GM21717 (cell line): ENCODE measurements around the gene VPS11.
"Not testable (repeated sequence)": the region's sequence is repeated elsewhere in the genome, so short reads cannot be mapped to it uniquely, and the experiment has no call there.

Source experiments
- ATAC-seq: cut with Tn5 transposase; IDR thresholded peaks from one replicate; pipeline ENCODE4 v1.9.1; 2021; ENCODE audit warnings: mild to moderate bottlenecking, moderate library complexity; ENCODE audit not compliant: unreplicated experiment

Gene VPS11

GRCh38 chr11:119034813-119035212, 32.8 kb upstream of the VPS11 start:
- ATAC-seq: no peak

- ATAC-seq: no peak
These were observed 28.7 kb upstream of the VPS11 start for GRCh38 chr11:119038884-119039283.

- not testable (repeated sequence) for ATAC-seq
These were observed 28.1 kb upstream of the VPS11 start for GRCh38 chr11:119039471-119039870.

DNA sequence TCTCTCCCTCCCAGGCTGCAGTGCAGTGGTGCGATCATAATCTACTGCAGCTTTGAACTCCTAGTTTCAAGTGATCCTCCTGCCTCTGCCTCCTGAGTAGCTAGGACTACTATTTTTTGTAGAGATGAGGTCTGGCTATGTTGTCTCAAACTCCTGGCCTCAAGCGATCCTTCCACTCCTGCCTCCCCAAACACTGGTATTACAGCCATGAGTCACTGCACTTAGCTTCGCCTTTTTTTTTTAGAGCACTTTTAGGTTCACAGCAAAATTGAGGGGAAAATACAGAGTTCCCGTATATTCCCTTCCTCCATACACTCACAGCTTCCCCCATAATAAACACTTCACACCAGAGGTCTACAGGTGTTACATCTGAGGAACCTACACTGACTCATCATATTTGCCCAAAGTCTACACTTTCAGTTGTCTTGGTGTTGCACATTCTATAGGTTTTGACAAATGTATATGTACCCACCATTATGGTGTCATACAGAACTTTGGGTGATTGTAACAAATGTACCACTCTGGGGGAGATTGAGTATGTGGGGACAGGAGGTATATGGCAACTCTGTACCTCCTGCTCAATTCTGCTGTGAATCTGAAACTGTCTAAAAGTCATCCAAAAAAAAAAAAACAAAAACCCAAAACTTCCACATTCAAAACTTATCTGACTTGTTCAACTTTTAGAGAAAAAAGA, 25.6 kb upstream of the VPS11 start:
- ATAC-seq: no peak

GRCh38 chr11:119042927-119043326, 24.7 kb upstream of the VPS11 start:
- no peak for ATAC-seq

DNA sequence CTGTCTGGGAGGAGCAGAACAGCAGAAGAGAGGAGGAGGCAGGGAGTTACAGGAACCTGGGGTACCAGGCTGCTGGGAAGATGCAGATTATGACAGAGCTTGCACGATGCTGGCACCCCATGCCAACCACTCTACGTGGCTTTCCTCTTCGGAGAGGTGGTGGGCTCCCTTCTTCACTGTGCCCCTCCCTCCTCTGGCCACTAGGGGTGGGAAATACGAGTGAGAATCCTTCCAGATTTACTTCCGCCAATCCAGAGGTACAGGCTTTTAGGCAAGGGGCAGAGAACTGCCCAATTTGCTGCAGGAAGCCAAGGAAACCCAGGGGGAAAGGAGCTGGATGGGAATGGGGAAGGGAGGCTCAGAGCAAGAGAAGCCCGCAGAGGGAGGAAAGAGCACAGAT, 22.9 kb upstream of the VPS11 start:
- ATAC-seq: no peak

DNA sequence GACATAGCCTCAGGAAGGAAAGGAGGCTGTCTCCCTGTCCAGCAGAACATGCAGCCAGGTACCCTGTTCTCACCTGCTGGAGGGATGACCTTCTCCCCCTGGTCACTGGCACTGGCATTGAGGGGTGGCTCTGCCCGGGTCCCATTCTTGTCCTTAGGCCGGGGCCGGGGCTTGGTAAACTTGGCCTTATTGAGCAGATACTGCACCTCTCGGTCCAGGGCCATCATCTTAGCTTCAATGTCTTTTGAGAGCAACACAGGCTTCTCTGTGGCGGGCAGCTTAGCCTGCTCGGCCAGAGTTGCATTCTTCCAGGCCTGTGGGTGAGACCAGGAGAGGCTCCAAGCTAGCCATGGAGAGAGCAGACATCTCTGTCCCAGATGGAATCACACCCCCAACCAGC, 21.1 kb upstream of the VPS11 start:
- no peak for ATAC-seq

- no peak for ATAC-seq
These were observed 20.4 kb upstream of the VPS11 start for GRCh38 chr11:119047205-119047604.

DNA sequence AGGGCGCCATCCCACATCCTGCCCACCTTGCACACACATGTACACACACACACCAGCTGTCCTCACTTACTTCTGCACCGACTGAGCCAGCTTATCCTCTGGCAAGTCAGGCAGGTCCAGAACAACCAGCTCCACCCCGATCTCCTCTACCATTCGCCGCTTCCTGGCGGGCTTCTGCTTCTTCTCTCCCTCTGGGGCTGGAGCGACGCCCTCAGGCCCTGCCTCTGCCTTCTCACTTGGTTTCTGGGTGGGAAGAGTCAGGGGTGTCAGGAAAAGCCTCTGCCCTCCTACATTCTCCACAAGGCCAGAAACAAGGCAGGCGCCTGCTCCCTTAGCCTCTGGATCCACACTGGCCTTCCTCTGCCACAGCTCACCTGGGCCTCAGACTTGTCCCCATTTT, 19.0 kb upstream of the VPS11 start:
- no peak for ATAC-seq

DNA sequence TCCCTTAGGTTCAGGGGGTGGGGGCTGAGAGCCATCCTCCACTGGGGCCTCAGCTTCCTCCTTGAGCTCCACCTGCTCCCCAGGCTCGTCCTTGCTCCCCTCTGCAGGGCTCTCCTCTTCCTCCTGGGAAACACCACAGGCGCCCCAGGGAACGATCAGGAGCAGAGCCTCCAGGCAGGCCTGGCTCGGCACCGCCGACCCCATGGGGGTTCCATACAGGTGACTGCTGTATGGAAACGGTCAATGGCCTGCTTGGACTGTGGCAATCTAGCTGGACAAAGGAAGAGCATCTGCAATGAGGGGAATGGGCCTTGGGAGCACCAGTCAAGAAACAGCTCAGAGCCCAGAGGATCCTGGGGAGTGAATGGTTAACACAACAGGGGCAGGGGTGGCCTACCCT, 18.5 kb upstream of the VPS11 start:
- no peak for ATAC-seq

GRCh38 chr11:119051440-119052162, 16.0 kb upstream of the VPS11 start:
- ATAC-seq: peak; percentile 57

DNA sequence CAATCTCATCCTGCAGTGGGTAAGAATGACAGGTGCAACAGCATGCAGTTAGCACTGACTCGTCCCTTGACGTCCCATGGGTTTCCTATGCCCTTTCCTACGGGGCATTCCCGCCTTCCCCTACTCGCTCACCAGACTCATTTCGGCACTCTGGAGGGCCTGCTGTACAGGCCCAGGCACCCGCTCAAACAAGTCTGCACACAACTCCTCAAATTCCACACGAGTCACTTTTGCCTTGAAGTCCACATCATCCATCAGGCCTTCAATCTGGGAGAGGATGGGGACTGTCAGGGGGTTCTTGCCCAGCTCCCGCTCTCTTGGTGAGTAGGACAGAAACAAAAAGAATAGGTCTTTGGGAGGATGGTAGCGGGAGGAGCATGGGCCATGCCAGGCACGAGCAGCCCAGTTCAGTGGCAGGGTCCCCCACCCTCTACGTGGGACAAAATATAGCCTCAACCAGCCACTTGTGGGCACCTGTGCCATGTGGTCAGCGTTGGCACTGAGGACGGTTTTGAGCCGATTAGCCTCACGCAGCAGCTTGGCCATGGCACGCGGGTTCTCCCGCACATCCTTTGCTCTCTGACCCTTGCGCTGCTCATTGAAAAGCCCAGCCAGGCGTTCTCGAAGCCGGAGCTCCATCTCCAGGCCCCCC, 15.3 kb upstream of the VPS11 start:
- ATAC-seq: no peak

GRCh38 chr11:119054418-119054817, 13.2 kb upstream of the VPS11 start:
- ATAC-seq: no peak

DNA sequence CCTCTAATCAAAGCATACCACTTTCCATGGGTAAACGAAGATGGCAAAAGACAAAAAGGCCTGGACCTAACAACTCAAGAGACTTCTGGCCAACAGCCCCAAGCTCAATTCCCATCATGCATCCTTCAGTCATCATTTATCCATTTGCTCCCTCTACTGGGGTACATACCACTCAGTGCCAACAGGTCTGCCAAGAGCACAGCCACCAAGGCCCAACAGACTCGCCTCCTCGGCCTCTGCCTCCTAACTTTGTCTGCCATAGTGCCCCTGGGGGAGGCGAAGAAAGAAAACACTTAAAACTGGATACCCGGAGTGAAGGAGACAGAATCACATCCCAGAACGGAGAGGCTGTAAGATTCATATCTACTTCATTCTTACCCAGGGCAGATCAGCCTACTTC, 11.7 kb upstream of the VPS11 start:
- ATAC-seq: no peak

DNA sequence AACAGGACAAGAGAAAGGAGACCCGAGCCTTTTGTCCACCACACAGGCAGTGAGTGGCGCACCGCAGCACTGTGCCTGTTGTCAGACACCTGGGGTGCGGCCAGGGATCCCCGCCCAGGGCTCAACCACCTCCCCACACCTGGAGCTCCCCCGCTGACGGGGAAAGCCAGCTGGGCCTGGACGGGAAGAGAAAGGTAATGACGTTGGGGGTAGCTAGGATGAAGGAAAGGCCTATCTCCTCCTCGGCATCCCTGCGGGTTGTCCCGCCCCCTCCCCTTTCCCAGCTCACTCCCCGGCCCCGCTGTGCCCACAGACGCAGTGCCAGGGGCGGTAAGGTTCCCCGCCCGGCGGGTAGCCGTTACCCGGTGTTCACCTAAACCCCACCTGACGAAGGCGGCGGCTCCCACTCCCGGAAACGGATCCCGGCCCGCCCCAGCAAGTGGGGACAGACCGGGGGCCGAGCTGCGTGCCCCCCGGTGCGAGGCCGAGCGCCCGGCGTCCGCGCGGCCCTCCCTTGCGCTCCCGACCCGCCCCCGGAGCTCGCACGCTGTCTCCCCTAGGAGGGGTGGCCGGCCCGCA, 11.1 kb upstream of the VPS11 start:
- ATAC-seq: peak; percentile 15

DNA sequence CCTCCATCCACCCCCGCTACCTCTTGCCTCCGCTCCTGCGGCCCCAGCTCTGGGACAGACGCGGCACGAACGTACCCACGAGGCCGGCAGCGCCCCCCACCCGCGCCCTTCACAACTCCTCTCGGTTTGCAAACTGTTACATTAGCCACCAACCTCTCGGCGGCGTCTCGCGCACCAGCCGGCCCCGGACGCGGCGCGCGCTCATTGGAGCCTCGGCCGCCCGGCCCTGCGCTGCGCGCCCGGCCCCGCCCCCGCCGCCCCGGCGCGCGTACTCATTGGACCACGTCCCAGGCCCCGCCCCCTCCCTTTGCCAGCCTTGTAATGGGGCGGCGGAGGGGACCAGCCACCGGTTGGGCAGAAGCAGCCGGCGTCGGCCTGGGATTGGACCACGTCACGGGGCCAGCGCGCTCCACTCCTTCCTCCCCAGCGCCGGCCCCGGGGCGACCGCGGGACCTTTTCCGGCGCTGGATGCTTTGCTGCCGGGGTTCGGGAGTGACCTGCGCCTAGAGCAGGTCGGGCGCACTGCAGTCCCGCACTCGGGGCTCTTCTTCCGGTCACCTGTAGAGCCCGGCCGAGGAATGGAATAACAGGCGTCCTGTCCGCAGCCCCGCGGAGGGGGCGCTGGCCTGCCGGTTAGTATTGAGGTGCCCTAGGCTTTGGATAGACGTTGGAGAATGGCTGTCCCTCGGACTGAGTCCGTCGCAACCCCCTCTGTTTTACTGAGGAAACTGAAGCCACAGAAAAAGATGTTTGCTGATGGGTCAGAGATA, 10.4 kb upstream of the VPS11 start, which contains the start of gene HYOU1:
HYOU1 (minus strand) TSS at position 206 of the 770 bp plus-strand sequence. CDS start 1,045 bp downstream, outside the sequence.
- ATAC-seq: peak; percentile 80

- not testable (repeated sequence) for ATAC-seq
These were observed 8.5 kb upstream of the VPS11 start for GRCh38 chr11:119059128-119059527.

DNA sequence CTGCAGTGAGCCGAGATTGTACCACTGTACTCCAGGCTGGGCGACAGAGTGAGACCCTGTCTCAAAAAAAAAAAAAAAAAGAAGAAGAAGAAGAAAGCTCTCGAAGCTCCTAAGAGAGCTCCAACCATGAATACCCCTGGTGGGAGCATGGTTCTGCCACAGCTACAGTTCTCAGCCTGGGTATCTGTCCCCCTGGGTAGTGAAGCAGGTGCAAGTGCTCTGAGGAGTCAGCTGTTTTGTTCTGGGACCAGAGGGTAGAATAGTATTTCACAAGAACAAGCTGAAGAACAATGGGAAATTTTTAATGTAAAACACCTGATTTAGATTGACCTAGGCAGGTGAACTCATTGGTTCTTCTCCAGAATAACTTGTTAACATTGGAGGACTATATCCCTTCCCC, 6.4 kb upstream of the VPS11 start:
- ATAC-seq: no peak

DNA sequence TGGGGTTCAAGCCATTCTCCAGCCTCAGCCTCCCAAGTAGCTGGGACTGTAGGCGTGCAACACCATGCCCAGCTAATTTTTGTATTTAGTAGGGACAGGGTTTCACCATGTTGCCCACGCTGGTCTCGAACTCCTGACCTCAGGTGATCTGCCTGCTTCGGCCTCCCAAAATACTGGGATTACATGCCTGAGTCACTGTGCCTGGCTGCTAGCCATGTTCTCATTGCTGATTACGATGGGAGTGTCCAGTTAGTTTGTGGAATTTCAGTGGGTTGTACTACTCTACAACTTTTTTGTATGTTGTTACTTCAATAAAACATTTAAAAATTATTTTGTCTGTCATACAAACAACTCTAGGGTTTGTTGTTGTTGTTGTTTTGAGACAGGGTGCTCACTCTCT, 4.8 kb upstream of the VPS11 start:
- ATAC-seq: no peak

- ATAC-seq: no peak
These were observed 2.2 kb upstream of the VPS11 start for GRCh38 chr11:119065369-119065768.

DNA sequence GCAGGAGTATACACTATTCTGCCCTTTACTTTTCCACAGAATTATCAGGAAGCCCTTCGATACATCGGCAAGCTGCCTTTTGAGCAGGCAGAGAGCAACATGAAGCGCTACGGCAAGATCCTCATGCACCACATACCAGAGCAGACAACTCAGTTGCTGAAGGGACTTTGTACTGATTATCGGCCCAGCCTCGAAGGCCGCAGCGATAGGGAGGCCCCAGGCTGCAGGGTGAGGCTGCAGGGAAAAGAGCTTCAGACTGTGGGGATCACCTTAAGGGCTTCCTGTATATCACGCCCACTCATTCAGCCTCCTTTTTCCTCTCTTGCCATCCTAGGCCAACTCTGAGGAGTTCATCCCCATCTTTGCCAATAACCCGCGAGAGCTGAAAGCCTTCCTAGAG, 10.2 kb downstream of the VPS11 start:
- no peak for ATAC-seq
